ENCODE data around the gene CCDC167.

Gene CCDC167

GRCh38 chr6:37488476-37488875 lies 11.2 kb downstream of the CCDC167 start:
- peaks cover 60% of the 10 kb centered on the region for H3K27me3 Mint-ChIP-seq (ENCODE audit: low read depth)
- TF ChIP-seq CTCF (IDR thresholded peaks at IDR 0.05; ENCODE audit: unreplicated experiment in 3 of 3) = no peak

GRCh38 chr6:37487591-37488380 lies 11.9 kb downstream of the CCDC167 start:
- Mint-ChIP-seq H3K27me3 (ENCODE audit: low read depth) (peaks cover 60% of the 10 kb centered on the region), H3K4me3 (no peak overlapping the region), H3K4me1 (peaks cover 44% of the 10 kb centered on the region), H3K36me3 (ENCODE audit: low read depth) (peaks cover 6% of the 10 kb centered on the region), H3K9me3 (no peaks in the 10 kb centered on the region), H3K27ac (no peak overlapping the region)
- no peak for TF ChIP-seq CTCF (IDR thresholded peaks at IDR 0.05; ENCODE audit: unreplicated experiment in 3 of 3)

More at GRCh38 chr6:37488476-37488875, 11.2 kb downstream of the CCDC167 start:
- H3K9me3 Mint-ChIP-seq = no peaks in the 10 kb centered on the region
- H3K4me3 Mint-ChIP-seq = no peak overlapping the region
- H3K4me1 Mint-ChIP-seq = peaks cover 48% of the 10 kb centered on the region
- H3K36me3 Mint-ChIP-seq (ENCODE audit: low read depth) = peaks cover 6% of the 10 kb centered on the region
- H3K27ac Mint-ChIP-seq = no peak overlapping the region

GRCh38 chr6:37486121-37486839 lies 13.4 kb downstream of the CCDC167 start:
- Mint-ChIP-seq H3K4me3 (no peak overlapping the region), H3K27me3 (ENCODE audit: low read depth) (peaks cover 50% of the 10 kb centered on the region), H3K36me3 (ENCODE audit: low read depth) (peaks cover 12% of the 10 kb centered on the region), H3K4me1 (peaks cover 46% of the 10 kb centered on the region), H3K27ac (no peak overlapping the region), H3K9me3 (no peaks in the 10 kb centered on the region)
- no peak for TF ChIP-seq CTCF (IDR thresholded peaks at IDR 0.05; ENCODE audit: unreplicated experiment in 3 of 3)

- Mint-ChIP-seq H3K9me3 (no peaks in the 10 kb centered on the region), H3K27me3 (ENCODE audit: low read depth) (peaks cover 41% of the 10 kb centered on the region), H3K4me3 (no peak overlapping the region), H3K4me1 (peaks cover 46% of the 10 kb centered on the region), H3K36me3 (ENCODE audit: low read depth) (peaks cover 21% of the 10 kb centered on the region), H3K27ac (no peak overlapping the region)
- peak in 2 of 3 experiments; percentile 24 to 35 for TF ChIP-seq CTCF (IDR thresholded peaks at IDR 0.05; ENCODE audit: unreplicated experiment in 3 of 3)
These were observed 14.4 kb downstream of the CCDC167 start for GRCh38 chr6:37485291-37485702.

DNA sequence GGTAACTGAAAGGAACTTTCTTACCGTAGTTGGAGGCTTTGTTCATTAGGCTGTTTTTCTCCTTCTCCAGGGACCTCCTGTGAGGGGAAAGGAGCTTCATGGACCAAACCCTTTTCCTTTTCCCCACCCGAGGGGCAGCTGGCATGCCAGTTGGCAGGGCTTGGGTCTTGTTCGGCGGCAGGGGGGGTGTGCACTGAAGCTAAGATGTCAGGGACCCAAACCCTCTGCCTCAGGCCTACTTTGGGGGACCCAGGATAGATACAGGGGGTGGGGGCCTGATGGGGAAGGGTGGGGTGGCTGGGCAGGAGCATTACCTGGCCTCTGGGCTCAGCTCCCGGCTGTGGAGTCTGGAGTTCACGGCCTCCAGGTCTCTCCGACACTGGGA lies 14.9 kb downstream of the CCDC167 start:
- Mint-ChIP-seq H3K36me3 (ENCODE audit: low read depth) (peaks cover 21% of the 10 kb centered on the region), H3K27me3 (ENCODE audit: low read depth) (peaks cover 36% of the 10 kb centered on the region), H3K4me1 (peaks cover 41% of the 10 kb centered on the region), H3K4me3 (no peak overlapping the region), H3K27ac (no peak overlapping the region), H3K9me3 (no peaks in the 10 kb centered on the region)
- TF ChIP-seq CTCF (IDR thresholded peaks at IDR 0.05; ENCODE audit: unreplicated experiment in 3 of 3) = no peak
